Fibroblast of lung (primary cell): ENCODE data around the gene SGCG. TPM values are rescaled to one million over a fixed set of nuclear protein-coding genes. Genes with fewer than 3 reads are reported as not detected.

Experiments
- DNase-seq, 2 donors: peaks; one replicate each; pipeline versions ENCODE4 v3.0.0 to v3.0.0-alpha.2; 2010; ENCODE audit warnings: low read depth in 2 of 2
- H2AFZ ChIP-seq: 2 replicates; pipeline ENCODE4 v1.5.1; 2012; ENCODE audit warnings: low read length, control low read depth, inconsistent platforms
- H3K27ac ChIP-seq: 2 replicates; pipeline ENCODE4 v1.5.1; 2011; ENCODE audit warnings: low read length, control low read depth; ENCODE audit not compliant: insufficient read depth
- H3K27me3 ChIP-seq: 2 replicates; pipeline ENCODE4 v1.5.1; 2011; ENCODE audit warnings: mild to moderate bottlenecking, low read length; ENCODE audit not compliant: control insufficient read depth, insufficient read depth
- H3K36me3 ChIP-seq: 2 replicates; pipeline ENCODE4 v1.5.1; 2011; ENCODE audit warnings: low read length; ENCODE audit not compliant: control insufficient read depth, insufficient read depth
- H3K4me1 ChIP-seq: 2 replicates; pipeline ENCODE4 v1.5.1; 2011; ENCODE audit warnings: low read length; ENCODE audit not compliant: control insufficient read depth, insufficient read depth; ENCODE audit errors: extremely low read depth
- H3K4me2 ChIP-seq: 2 replicates; pipeline ENCODE4 v1.5.1; 2011; ENCODE audit warnings: low read length, control low read depth; ENCODE audit not compliant: insufficient read depth; ENCODE audit errors: extremely low read depth
- H3K4me3 ChIP-seq, 4 experiments: fragments of 200-600 bp in 1 of 4; sonication (generic) in 1 of 4; replicated peaks in 1 of 4; 2 replicates each; pipeline ENCODE4 v1.5.1; 2011 to 2016; ENCODE audit warnings: low read length in 4 of 4, low read depth in 3 of 4, mild to moderate bottlenecking in 3 of 4, control low read depth in 2 of 4, inconsistent platforms in 1 of 4, mixed read lengths in 1 of 4; ENCODE audit not compliant: insufficient read depth in 1 of 4; ENCODE audit errors: control extremely low read depth in 1 of 4
- H3K79me2 ChIP-seq: 2 replicates; pipeline ENCODE4 v1.5.1; 2012; ENCODE audit warnings: mild to moderate bottlenecking, low read length, inconsistent platforms; ENCODE audit not compliant: control insufficient read depth, insufficient read depth
- H3K9ac ChIP-seq: 2 replicates; pipeline ENCODE4 v1.5.1; 2011; ENCODE audit warnings: mild to moderate bottlenecking, low read length, control low read depth; ENCODE audit not compliant: insufficient read depth
- H3K9me3 ChIP-seq: 2 replicates; pipeline ENCODE4 v1.5.1; 2012; ENCODE audit warnings: low read depth, low read length; ENCODE audit not compliant: control insufficient read depth, insufficient read depth
- H4K20me1 ChIP-seq: 2 replicates; pipeline ENCODE4 v1.5.1; 2011; ENCODE audit warnings: low read length; ENCODE audit not compliant: control insufficient read depth, insufficient read depth; ENCODE audit errors: extremely low read depth
- CTCF ChIP-seq, 2 donors: IDR thresholded peaks in 1 of 2; conservative IDR thresholded peaks in 1 of 2; 1 replicate in 1 of 2; 2 replicates in 1 of 2; pipeline ENCODE4 v1.5.1; 2011 to 2012; ENCODE audit warnings: low read length in 2 of 2, control low read depth in 1 of 2, inconsistent platforms in 1 of 2, low read depth in 1 of 2, mild to moderate bottlenecking in 1 of 2
- EZH2 ChIP-seq: IDR thresholded peaks from 2 replicates; pipeline ENCODE4 v1.5.1; 2012; ENCODE audit warnings: low read length, control low read depth, mild to moderate bottlenecking; ENCODE audit errors: missing control alignments
- polyA plus RNA-seq, 2 donors: library from polyadenylated mRNA; depleted of rRNA in 1 of 2; stranded (reverse) in 1 of 2; unstranded in 1 of 2; fragments of >200 nt; gene quantifications; 2 replicates each; pipeline ENCODE4 v1.2.1, GENCODE V29; 2011 to 2012; ENCODE audit warnings: missing spikeins in 1 of 2
- total RNA-seq: library from RNA; depleted of rRNA; stranded (reverse); fragments of >200 nt; gene quantifications from 2 replicates; pipeline ENCODE4 v1.2.1, GENCODE V29; 2014

Gene SGCG
- total and polyA plus RNA-seq, 2 donors (not counting 1 experiment from before 2014, with no cell fraction given): 0.14 to 1.5 TPM

GRCh38 chr13:23365652-23366051, 184.9 kb downstream of the SGCG start:
- peaks cover 30% of the 10 kb centered on the region for H3K79me2 ChIP-seq
- H3K36me3 ChIP-seq: peaks cover 13% of the 10 kb centered on the region
- no peaks in the 10 kb centered on the region for H3K27me3 ChIP-seq

GRCh38 chr13:23367907-23368306, 187.1 kb downstream of the SGCG start:
- Histone ChIP-seq H4K20me1 (no peaks in the 10 kb centered on the region), H3K27ac (no peak overlapping the region), H3K36me3 (peaks cover 9% of the 10 kb centered on the region), H3K4me3 (no peak overlapping the region), H3K79me2 (peaks cover 48% of the 10 kb centered on the region), H3K27me3 (no peaks in the 10 kb centered on the region), H3K9ac (no peak overlapping the region), H3K9me3 (no peaks in the 10 kb centered on the region), H3K4me2 (no peak overlapping the region), H3K4me1 (peaks cover 2% of the 10 kb centered on the region), H2AFZ (no peak overlapping the region)
- TF ChIP-seq CTCF (conservative IDR thresholded peaks at IDR 0.05 in 1 of 2, IDR thresholded peaks at IDR 0.05 in 1 of 2; ENCODE audit: low read depth in 1 of 2, low read length in 2 of 2) (no peak), EZH2 (no peak)
- DNase-seq: no peak

More at GRCh38 chr13:23365652-23366051, 184.9 kb downstream of the SGCG start:
- no peak overlapping the region for H3K4me3 ChIP-seq
- peak; percentile 32 to 49 for DNase-seq
- no peak overlapping the region for H3K9ac ChIP-seq
- H3K4me2 ChIP-seq: no peak overlapping the region
- no peak overlapping the region for H3K27ac ChIP-seq
- no peak for TF ChIP-seq EZH2
- no peak for TF ChIP-seq CTCF (conservative IDR thresholded peaks at IDR 0.05 in 1 of 2, IDR thresholded peaks at IDR 0.05 in 1 of 2; ENCODE audit: low read depth in 1 of 2, low read length in 2 of 2)
- no peaks in the 10 kb centered on the region for H3K4me1 ChIP-seq
- no peak overlapping the region for H2AFZ ChIP-seq
- no peaks in the 10 kb centered on the region for H3K9me3 ChIP-seq
- H4K20me1 ChIP-seq: no peaks in the 10 kb centered on the region

- H2AFZ ChIP-seq: no peak overlapping the region
- peak; percentile 73 to 80 for DNase-seq
- no peaks in the 10 kb centered on the region for H3K27me3 ChIP-seq
- no peak overlapping the region for H3K9ac ChIP-seq
- no peak for TF ChIP-seq EZH2
- no peak for TF ChIP-seq CTCF (conservative IDR thresholded peaks at IDR 0.05 in 1 of 2, IDR thresholded peaks at IDR 0.05 in 1 of 2; ENCODE audit: low read depth in 1 of 2, low read length in 2 of 2)
- peak overlapping the region; percentile 53 for H3K4me2 ChIP-seq
- H3K36me3 ChIP-seq: peaks cover 9% of the 10 kb centered on the region
- peak overlapping the region; percentile 14 for H3K27ac ChIP-seq
- H4K20me1 ChIP-seq: no peaks in the 10 kb centered on the region
- H3K79me2 ChIP-seq: peaks cover 54% of the 10 kb centered on the region
- H3K4me3 ChIP-seq: peak overlapping the region; percentile 24 to 78 (median 38)
- peaks cover 8% of the 10 kb centered on the region for H3K4me1 ChIP-seq
- no peaks in the 10 kb centered on the region for H3K9me3 ChIP-seq
Observed at GRCh38 chr13:23372264-23372906, 191.6 kb downstream of the SGCG start.
